PC-9 (cell line): ENCODE measurements around the gene HELZ2. TPM values are rescaled to one million over a fixed set of nuclear protein-coding genes. Genes with fewer than 3 reads are reported as not detected.

Experiments
- BruUV-seq: library from RNA; stranded (reverse); fragments of 400-500 nt; replicated peaks from 2 replicates; lab custom pipeline; 2021; lab: Mats Ljungman, UMichigan
- CTCF ChIA-PET: fragments of 300-600 bp; sonication (Branson Sonifier 250); formaldehyde crosslinking; loops from one replicate; lab custom pipeline; 2022; ENCODE audit warnings: antibody characterized with exemption; lab: Charles Lee
- POLR2A ChIA-PET: fragments of 300-600 bp; sonication (Branson Sonifier 250); formaldehyde crosslinking; loops from one replicate; lab custom pipeline; 2022; ENCODE audit warnings: antibody characterized with exemption; ENCODE audit not compliant: unreplicated experiment; lab: Charles Lee
- DNase-seq, 2 experiments: peaks; one replicate each; pipeline versions ENCODE4 v3.0.0 to v3.0.0-alpha.2; 2015 to 2022; ENCODE audit warnings: mixed read lengths in 1 of 2
- H2AFZ ChIP-seq: fragments of 200-600 bp; sonication (generic); 2 replicates; pipeline ENCODE4 v1.8.1; 2017; ENCODE audit warnings: antibody characterized with exemption
- H3F3A ChIP-seq: fragments of 200-600 bp; sonication (generic); 2 replicates; pipeline ENCODE4 v1.8.1; 2017; ENCODE audit warnings: antibody characterized with exemption, mild to moderate bottlenecking, low read depth; ENCODE audit not compliant: insufficient read depth
- H3K27ac ChIP-seq: fragments of 200-600 bp; sonication (generic); 2 replicates; pipeline ENCODE4 v1.6.1; 2016; ENCODE audit warnings: mixed run types
- H3K27me3 ChIP-seq: fragments of 200-600 bp; sonication (generic); 2 replicates; pipeline ENCODE4 v1.6.1; 2016; ENCODE audit warnings: low read depth, mixed run types; ENCODE audit not compliant: insufficient read depth
- H3K36me3 ChIP-seq: fragments of 200-600 bp; sonication (generic); 2 replicates; pipeline ENCODE4 v1.6.1; 2016; ENCODE audit warnings: low read depth, mixed run types
- H3K4me1 ChIP-seq: fragments of 200-600 bp; sonication (generic); replicated peaks from 2 replicates; pipeline ENCODE4 v1.6.1; 2016; ENCODE audit warnings: mixed run types; ENCODE audit not compliant: insufficient read depth
- H3K4me2 ChIP-seq: fragments of 200-600 bp; sonication (generic); 2 replicates; pipeline ENCODE4 v1.6.1; 2017; ENCODE audit warnings: mixed run types
- H3K4me3 ChIP-seq: fragments of 200-600 bp; sonication (generic); 2 replicates; pipeline ENCODE4 v1.6.1; 2016; ENCODE audit warnings: mixed run types
- H3K79me2 ChIP-seq: fragments of 200-600 bp; sonication (generic); 2 replicates; pipeline ENCODE4 v1.6.1; 2017; ENCODE audit warnings: low read depth, mixed run types
- H3K9me2 ChIP-seq: fragments of 200-600 bp; sonication (generic); 2 replicates; pipeline ENCODE4 v1.8.1; 2017; ENCODE audit warnings: mild to moderate bottlenecking; ENCODE audit not compliant: insufficient read depth
- H3K9me3 ChIP-seq: fragments of 200-600 bp; sonication (generic); 2 replicates; pipeline ENCODE4 v1.8.1; 2016; ENCODE audit warnings: low read depth; ENCODE audit not compliant: insufficient read depth
- H4K20me1 ChIP-seq: fragments of 200-600 bp; sonication (generic); 2 replicates; pipeline ENCODE4 v1.8.1; 2017; ENCODE audit not compliant: insufficient read depth
- CTCF ChIP-seq: fragments of 200-600 bp; sonication (generic); conservative IDR thresholded peaks from 2 replicates; pipeline ENCODE4 v1.6.1; 2017; ENCODE audit warnings: mixed run types, antibody characterized with exemption, mild to moderate bottlenecking, moderate library complexity
- EZH2 ChIP-seq: fragments of 200-600 bp; sonication (generic); IDR thresholded peaks from 2 replicates; pipeline ENCODE4 v1.8.0; 2017; ENCODE audit warnings: antibody characterized with exemption, low read depth
- intact Hi-C: fragments of 100-400 bp; cut with micrococcal nuclease; formaldehyde crosslinking; loops from one replicate; pipeline ENCODE4 v1.10.0; 2022; ENCODE audit not compliant: unreplicated experiment
- total RNA-seq: library from RNA; stranded (reverse); gene quantifications from 2 replicates; pipeline ENCODE4 v1.2.3, GENCODE V29; 2021

Gene HELZ2
- total RNA-seq, 1 experiment from 2014 or later = 33.7 TPM

- H3K4me1 ChIP-seq = peaks cover 15% of the 10 kb centered on the region
- H3K9me3 ChIP-seq = no peaks in the 10 kb centered on the region
- H2AFZ ChIP-seq = peak overlapping the region; percentile 98
- H3K36me3 ChIP-seq = no peaks in the 10 kb centered on the region
- ChIA-PET POLR2A (interaction anchor here (0.6 to 1.0 kb wide), 5 partner anchors 29 to 509 kb away, joined by 3 to 11 read pairs (median 4); partner anchors contain the start of gene UCKL1), CTCF (interaction anchor here (0.6 to 1.0 kb wide), 5 partner anchors 14 to 105 kb away, joined by 3 to 8 read pairs (median 6); partner anchors contain the start of gene RTEL1)
- no peaks in the 10 kb centered on the region for H3K79me2 ChIP-seq
- peak; percentile 77 to 98 for DNase-seq
- intact Hi-C loops = loop anchor here (1.0 to 5.0 kb wide), 3 partner anchors 15 to 89 kb away; partner anchors contain the start of gene PPDPF
- H3K27me3 ChIP-seq = no peaks in the 10 kb centered on the region
- no TSS peak for BruUV-seq
- H3K9me2 ChIP-seq = no peaks in the 10 kb centered on the region
- peak overlapping the region; percentile 84 for H3K4me2 ChIP-seq
- peak overlapping the region; percentile 79 for H3K27ac ChIP-seq
- H4K20me1 ChIP-seq = no peaks in the 10 kb centered on the region
- H3K4me3 ChIP-seq = peak overlapping the region; percentile 81
- TF ChIP-seq EZH2 = no peak
- TF ChIP-seq CTCF = no peak
- H3F3A ChIP-seq = peaks cover 22% of the 10 kb centered on the region
These were observed 20.6 kb downstream of the HELZ2 start for GRCh38 chr20:63553251-63553932.

DNA sequence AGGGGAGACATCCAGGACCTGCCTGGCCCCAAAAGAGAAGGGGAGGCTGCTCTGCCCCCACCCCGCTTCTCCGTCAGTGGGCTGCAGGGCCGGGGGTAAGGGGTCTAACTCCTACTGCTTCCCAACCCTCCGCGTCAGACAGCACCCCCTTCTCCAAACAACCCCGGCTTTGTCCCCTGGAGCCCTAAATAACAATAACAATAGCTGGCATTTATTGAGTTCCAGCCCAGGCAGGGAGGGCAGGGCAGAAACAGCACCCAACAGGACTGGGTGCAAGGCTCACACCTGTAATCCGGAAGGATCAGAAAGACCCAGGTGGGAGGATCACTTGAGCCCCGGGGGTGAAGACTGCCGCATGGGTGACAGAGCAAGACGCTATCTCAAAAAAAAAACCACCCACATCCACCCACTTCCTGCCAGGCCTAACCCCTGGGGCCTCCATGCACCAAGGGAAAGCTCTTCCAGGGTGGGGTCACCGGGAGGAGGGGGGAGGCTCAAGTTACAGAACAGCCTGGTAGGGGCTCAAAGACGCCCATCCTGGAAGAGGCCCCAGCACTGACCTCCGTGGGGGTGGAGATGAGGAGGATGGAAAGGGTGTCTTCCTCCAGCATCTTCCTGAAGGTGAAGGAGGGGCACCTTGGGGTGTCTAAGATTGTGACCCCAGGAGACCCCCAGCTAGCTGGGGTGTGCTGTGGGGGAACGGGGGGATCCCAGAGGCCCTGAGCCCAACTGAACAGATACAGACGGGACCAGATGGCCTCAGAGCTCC is 21.4 kb downstream of the HELZ2 start:
- DNase-seq = peak; percentile 75 to 86

More for the DNA sequence above, 21.4 kb downstream of the HELZ2 start:
- intact Hi-C loops = loop anchor here (1.0 to 5.0 kb wide), 3 partner anchors 14 to 90 kb away; partner anchors contain the start of gene PPDPF
- no TSS peak for BruUV-seq
- ChIA-PET CTCF (interaction anchor here (0.6 to 1.0 kb wide), 6 partner anchors 14 to 106 kb away, joined by 3 to 8 read pairs (median 5); partner anchors contain the start of genes GMEB2 and RTEL1), POLR2A (interaction anchor here (0.6 to 1.0 kb wide), 5 partner anchors 29 to 510 kb away, joined by 3 to 11 read pairs (median 4); partner anchors contain the start of gene UCKL1)
- peak overlapping the region; percentile 52; the same call in 1 of the 2 replicates for H3K4me3 ChIP-seq
- H3F3A ChIP-seq = peaks cover 22% of the 10 kb centered on the region
- H3K79me2 ChIP-seq = no peaks in the 10 kb centered on the region
- H4K20me1 ChIP-seq = no peaks in the 10 kb centered on the region
- no peaks in the 10 kb centered on the region for H3K36me3 ChIP-seq
- peak overlapping the region; percentile 59 for H2AFZ ChIP-seq
- H3K4me2 ChIP-seq = peak overlapping the region; percentile 84
- H3K27me3 ChIP-seq = no peaks in the 10 kb centered on the region
- H3K9me3 ChIP-seq = no peaks in the 10 kb centered on the region
- no peaks in the 10 kb centered on the region for H3K9me2 ChIP-seq
- H3K27ac ChIP-seq = peak overlapping the region; percentile 79
- TF ChIP-seq CTCF = no peak
- no peak for TF ChIP-seq EZH2
- H3K4me1 ChIP-seq = peaks cover 21% of the 10 kb centered on the region
